Spleen (tissue), 7 donors: ENCODE measurements around the gene NXPH4.

ENCODE experiments used
- CTCF ChIP-seq, 11 experiments: fragments of 200-600 bp in 7 of 11; fragments of 450-650 bp in 4 of 11; sonication (generic) in 4 of 11; IDR thresholded peaks in 8 of 11; conservative IDR thresholded peaks in 3 of 11; 1 replicate in 7 of 11; 2 replicates in 4 of 11; pipeline versions ENCODE4 v1.4.0 to v1.8.0; 2016 to 2021; ENCODE audit warnings: antibody characterized with exemption in 11 of 11, inconsistent platforms in 4 of 11, mild to moderate bottlenecking in 1 of 11
- POLR2A ChIP-seq, 3 donors: fragments of 450-650 bp; IDR thresholded peaks; one replicate each; pipeline ENCODE4 v1.5.1; 2017; ENCODE audit warnings: antibody characterized with exemption in 3 of 3, mild to moderate bottlenecking in 1 of 3
- donor health status: DM: no; HTN: no; CAD: no; lungs with moderate emphysema.
- donor health status: DM: no; HTN: no; CAD: no.
- donor health status: DM: no; HTN: no; CAD: no.

GRCh38 chr12:57219205-57219992 is 2.8 kb downstream of the NXPH4 start:
- TF ChIP-seq CTCF (IDR thresholded peaks at IDR 0.05 in 8 of 11, conservative IDR thresholded peaks at IDR 0.05 in 3 of 11) = no peak
- no peak for TF ChIP-seq POLR2A (IDR thresholded peaks at IDR 0.05)
